Omental fat pad (tissue), 4 donors: ENCODE results near the gene FNDC5. TPM values are rescaled to one million over a fixed set of nuclear protein-coding genes. Genes with fewer than 3 reads are reported as not detected.
A peak's percentile ranks its signal among the peaks of the same experiment; 100 is the strongest.

Source experiments
- ATAC-seq: fragments of 150-250 bp; one replicate; pipeline ENCODE4 v1.9.1; 2016; ENCODE audit warnings: mild to moderate bottlenecking, moderate library complexity; ENCODE audit not compliant: low FRiP score
- DNase-seq: peaks from one replicate; pipeline ENCODE4 v3.0.0-alpha.2; 2019; ENCODE audit warnings: low spot score
- CTCF ChIP-seq, 3 donors: fragments of 450-650 bp; IDR thresholded peaks; one replicate each; pipeline ENCODE4 v1.5.1; 2016 to 2017; ENCODE audit warnings: antibody characterized with exemption in 3 of 3, mild to moderate bottlenecking in 3 of 3, moderate library complexity in 2 of 3
- total RNA-seq, 4 donors: library from RNA; depleted of rRNA; stranded (reverse); fragments of >200 nt; gene quantifications; one replicate each; pipeline ENCODE4 v1.1.0, GENCODE V29; 2016

FNDC5 gene
- total RNA-seq, 4 donors from 2014 or later = 0.48 to 3.0 (median 1.6) TPM

GRCh38 chr1:32876341-32877210, 5.9 kb upstream of the FNDC5 start:
- DNase-seq (no peak), ATAC-seq (peak; percentile 53)
- no peak for TF ChIP-seq CTCF (IDR thresholded peaks at IDR 0.05)

GRCh38 chr1:32874860-32875752, 4.4 kb upstream of the FNDC5 start:
- DNase-seq (no peak), ATAC-seq (no peak)
- no peak for TF ChIP-seq CTCF (IDR thresholded peaks at IDR 0.05)

- no peak for DNase-seq
- no peak for ATAC-seq
- no peak for TF ChIP-seq CTCF (IDR thresholded peaks at IDR 0.05)
These were observed 2.8 kb upstream of the FNDC5 start for GRCh38 chr1:32873484-32873883.

GRCh38 chr1:32872192-32872460, 1.4 kb upstream of the FNDC5 start:
- ATAC-seq = no peak
- no peak for TF ChIP-seq CTCF (IDR thresholded peaks at IDR 0.05)
- no peak for DNase-seq

GRCh38 chr1:32871364-32872191, 866 bp upstream of the FNDC5 start:
- DNase-seq (no peak), ATAC-seq (no peak)
- no peak for TF ChIP-seq CTCF (IDR thresholded peaks at IDR 0.05)

GRCh38 chr1:32869923-32870614, 643 bp downstream of the FNDC5 start:
- no peak for DNase-seq
- no peak for TF ChIP-seq CTCF (IDR thresholded peaks at IDR 0.05)
- ATAC-seq = no peak
